ENCODE results near the gene SOWAHA.

Gene SOWAHA

DNA sequence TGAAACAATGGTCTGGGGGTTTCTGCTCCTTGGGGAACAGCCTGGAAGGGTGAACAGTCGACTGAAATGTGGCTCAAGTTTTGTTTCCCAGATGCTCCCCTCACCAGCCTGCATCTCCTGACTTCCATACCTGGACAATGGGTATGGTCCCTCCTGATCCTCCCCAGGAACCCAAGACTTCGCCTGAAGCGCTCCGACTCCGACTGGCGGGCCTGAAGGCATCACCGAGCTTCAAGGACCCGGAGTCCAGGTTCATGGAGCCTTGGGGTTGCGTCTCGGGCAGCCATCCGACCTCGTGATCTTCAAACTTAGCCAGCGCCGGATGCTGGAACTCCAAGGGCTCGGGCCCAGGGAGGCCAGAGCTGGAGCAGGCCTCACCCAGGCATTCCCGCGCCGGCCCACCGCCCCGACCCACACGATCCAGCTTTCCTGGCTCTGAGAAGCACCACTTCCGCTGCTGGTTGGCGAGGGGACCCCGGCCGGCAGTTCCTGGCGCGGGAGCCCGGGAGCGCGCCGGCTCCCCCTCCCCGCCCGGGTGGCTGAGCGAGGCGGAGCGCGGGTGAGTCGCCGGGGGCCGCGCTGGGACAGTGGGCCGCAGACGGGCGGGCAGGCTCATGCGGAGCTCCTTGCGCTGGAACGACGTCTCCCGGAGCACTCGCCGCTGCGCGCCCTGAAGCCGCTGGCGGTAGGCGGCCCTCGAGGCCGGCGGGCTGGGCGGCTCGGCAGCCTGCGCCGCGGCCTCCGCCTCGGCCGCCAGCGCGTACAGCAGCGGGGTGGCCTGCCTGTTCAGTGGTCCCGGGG is 12.1 kb downstream of the SOWAHA start:
- no peak for DNase-seq (ENCODE audit: low read depth in 2 of 3, low spot score in 1 of 3)

DNA sequence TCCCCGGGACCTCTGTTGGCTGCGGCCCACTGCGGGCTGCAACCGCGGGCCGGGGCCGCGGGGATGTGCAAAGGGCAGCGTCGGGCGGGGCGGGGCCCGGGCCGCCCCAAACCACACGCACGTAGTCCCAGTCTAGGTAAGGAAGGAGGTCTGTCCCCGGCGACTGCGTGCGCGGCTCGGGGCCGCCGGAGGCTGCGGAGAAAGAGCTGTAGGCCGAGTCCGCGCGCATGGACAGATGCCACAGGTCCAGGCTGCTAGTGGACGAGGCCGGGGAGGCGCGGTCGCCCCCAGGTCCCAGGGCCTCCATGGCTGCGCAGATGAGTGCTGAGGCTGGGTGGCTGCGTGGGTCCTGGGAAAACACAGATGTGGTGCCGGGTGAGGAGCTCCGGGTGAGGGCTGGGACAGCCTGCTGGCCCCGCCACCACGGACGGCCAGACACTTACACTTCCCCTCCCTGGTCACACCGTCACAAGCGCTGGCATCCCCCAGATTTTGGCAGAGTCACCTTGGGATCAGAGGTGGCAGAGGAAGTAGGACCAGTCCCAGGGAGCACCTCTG is 12.8 kb downstream of the SOWAHA start:
- DNase-seq (ENCODE audit: low read depth in 2 of 3, low spot score in 1 of 3), result no peak

DNA sequence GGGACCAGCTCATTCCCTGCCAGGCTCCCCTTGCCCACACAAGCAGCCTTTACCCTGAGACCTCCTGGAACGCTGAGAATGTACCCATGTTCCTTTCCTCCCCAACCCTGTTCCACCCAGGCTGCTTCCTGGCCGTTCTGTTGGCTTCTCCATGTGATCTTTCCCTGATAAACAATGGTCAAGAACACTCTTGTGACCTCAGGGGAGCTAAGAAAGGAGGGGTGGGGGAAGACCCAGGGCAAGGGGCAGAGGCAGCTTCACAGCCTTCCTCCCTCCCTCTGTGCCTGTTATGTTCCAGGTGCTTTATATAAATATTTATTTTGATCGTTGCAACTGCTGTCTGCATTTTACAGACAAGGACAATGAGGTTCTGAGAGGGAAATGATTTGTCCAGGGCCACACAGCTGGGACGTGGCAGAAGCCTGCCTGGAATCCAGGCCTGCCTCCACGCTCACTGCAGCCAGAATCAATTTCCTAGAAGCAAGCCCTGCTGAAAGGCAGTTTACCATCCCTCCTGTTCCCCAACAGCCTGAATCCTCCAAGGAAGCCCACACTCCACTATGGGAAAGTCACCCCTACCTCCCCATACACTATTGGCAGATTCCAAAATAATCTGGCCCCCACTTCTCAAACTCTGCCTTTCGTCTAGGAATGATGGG is 13.5 kb downstream of the SOWAHA start:
- DNase-seq (ENCODE audit: low read depth in 2 of 3, low spot score in 1 of 3), result no peak

DNA sequence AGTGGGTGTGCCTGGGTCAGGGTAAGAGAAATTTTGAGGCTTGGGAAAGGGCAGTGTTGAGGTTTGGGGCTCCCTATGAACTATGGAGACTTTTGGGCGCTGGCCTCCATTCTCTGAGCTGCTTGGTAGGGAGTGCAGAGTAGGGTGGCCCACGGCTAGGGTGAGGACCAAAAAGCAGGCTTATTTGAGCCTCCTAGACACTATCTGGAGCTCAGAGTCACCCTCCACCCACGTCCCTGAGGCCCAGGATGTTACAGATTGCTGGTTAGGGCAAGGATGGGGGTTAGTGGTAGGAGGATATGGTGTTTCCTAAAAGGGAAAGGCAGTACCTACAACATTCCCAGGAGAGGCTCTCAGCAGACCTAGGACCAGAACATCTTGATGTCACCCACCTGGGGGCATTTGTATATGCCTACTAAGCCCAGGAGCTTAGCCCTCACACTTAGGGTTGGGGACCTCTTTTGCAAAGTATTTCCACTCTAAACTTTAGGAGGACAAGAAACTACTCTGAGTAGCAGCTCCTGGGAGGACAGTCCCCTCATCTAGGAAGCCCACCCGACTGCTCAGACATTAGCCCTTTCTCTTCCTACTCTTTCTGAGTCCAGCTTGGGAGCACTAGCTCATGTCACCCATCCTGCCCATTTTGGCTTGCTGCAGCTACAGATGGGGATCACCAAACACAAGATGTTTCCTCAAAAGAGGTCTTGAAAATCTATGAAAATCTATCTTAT is 15.0 kb downstream of the SOWAHA start:
- no peak for DNase-seq (ENCODE audit: low read depth in 2 of 3, low spot score in 1 of 3)

DNA sequence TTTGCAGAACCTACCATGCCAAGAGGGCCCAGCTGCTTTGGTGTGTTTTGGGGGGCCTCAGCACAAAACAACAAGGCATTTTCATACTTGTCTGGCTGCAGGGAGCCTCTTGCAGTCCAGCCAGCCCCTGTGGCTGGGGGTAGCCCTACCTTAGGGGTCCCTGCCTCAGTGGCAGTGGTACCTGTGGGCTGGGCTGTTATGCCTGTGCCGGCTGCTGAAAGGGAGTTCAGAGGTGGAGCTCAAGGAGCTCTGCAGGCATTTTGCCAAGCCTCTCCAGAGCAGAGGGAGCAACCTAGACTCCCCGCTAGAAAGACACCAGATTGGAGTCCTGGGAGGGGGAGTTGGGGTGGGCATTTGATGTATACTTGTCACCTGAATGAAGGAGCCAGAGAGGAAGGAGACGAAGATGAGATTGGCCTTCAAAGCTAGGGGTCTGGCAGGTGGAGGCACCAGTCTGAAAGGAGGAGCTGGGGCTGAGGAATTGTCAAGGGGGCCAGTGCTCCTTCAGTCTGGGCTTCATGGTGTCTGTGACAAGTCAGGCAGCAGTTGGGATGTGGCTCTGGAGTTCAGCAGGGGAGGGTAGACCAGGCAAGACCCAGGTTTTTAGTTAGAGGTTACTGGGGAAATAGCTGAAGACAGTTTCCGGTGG is 15.9 kb downstream of the SOWAHA start:
- no peak for DNase-seq (ENCODE audit: low read depth in 2 of 3, low spot score in 1 of 3)

DNA sequence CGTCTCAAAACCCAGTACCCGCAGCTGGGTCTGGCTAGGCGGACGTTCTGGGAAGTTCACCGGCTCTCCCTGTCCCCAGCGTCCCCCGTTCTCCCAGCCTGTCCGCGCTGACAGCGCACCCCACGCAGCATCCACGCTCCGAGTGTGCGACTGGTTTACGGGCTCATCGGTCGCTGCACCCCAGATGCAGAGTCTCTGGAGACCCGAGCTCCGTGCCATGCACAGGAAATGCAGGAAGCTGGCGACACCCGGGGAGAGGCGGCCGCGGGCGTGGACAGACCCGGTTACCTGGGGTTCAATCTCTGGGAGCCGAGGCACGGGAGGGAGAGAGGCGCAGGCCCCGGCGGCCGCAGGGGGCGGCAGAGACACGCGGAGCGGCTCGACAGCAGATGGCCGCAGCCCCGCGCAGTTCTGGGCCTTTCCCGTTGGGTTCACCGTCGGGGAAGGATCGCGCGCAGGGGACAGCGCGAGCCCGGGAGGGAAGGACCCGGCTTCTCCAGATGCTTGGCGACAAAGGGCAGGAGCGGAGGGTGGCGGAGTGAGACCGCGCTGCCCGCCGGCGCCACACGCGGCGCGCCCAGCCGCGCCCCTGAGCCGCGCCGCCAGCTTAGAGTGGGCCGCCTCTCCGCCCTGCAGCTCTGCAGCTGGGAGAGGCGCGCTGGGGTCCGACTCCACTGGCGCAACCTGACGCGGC is 16.8 kb downstream of the SOWAHA start:
- DNase-seq (ENCODE audit: low read depth in 2 of 3, low spot score in 1 of 3), result peak; percentile 34 to 67 (median 58)

DNA sequence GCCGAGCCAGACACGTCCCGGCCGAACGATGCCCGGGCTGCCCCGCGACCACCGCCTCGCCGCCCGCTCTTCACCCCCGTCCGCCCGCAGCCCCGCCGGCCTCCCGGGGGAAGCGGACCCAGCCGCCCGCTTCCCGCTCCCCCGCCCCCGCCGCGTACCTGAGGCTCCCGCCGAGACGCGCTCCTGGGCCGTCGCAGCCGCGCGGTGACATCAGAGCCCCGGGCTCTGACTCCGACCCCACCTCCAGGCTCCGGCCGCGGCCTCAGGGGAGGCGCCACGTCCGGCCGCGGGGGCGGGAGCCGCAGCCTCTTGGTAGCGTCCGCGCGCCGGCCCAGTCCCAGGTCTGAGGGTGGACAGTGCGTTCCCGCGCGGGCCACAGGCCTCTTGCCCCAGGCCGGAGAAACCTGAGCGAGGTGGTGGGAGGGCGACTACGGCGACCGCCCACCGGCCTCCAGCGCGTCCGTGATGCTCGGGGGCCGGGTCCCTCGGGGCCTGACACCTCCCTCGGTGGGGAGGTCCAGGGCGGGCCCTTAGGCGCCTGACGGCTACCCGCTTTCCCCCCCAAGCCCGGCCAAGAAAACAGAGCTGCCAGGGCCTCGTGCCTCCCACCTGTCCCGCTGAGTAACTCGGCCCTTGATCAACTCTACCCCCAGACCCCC is 17.5 kb downstream of the SOWAHA start, which contains the start of gene SHROOM1:
Gene SHROOM1 (minus strand): TSS at position 212 of the 659 bp plus-strand sequence. CDS start 4,507 bp downstream, outside the sequence.
- DNase-seq (ENCODE audit: low read depth in 2 of 3, low spot score in 1 of 3), result no peak

DNA sequence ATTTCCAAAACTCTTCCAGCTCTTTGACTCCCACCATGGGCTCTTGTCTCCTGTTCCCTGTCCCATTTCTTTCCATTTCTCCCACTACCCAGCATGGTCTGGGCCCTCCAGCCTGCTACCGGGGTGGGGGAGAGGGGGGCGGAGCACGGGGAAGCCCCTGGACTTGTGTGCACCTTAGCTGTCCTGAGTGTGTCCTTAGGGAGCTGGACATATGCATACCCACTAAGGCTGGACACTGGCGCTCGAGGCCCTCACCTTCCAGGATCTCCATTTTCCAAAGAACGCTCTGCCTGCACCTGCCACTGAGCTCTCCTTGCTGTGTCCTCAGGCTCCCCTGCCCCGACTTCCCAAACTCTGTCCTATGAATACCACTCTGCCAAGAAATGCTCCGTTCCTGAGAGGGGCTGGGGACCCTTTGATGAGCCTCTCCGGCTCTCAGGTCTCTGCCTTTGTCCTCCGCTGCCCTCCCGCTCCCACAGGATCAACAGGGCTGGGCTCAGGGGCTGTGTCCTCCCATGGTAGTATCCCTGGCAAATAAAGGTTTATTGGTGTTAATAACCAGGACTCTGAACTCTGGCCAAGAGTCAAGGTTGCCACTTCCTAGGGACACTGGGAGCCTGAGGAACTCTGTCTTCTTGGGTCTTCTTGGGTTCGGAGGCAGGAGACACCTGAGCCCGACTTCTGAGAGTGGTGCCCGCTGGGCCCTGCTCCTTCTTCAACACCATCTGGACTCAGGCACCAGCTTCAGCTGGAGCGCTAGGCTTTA is 18.2 kb downstream of the SOWAHA start:
- DNase-seq (ENCODE audit: low read depth in 2 of 3, low spot score in 1 of 3), result no peak

DNA sequence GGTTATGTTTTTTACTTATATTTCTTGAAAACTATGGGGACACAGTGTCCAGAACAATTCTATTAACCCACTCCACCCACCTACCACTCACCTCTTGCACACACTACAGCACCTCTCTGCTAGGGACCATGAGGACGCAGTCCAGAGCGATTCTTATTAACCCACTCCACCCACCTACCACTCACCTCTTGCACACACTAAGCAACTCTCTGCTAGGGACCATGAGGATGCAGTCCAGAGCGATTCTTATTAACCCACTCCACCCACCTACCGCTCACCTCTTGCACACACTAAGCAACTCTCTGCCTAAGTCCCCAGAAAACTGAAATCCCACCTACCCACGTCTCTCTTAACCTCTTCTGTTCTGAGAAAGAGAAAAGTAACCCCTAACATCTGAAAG is 19.5 kb downstream of the SOWAHA start:
- DNase-seq (ENCODE audit: low read depth in 2 of 3, low spot score in 1 of 3), result no peak

DNA sequence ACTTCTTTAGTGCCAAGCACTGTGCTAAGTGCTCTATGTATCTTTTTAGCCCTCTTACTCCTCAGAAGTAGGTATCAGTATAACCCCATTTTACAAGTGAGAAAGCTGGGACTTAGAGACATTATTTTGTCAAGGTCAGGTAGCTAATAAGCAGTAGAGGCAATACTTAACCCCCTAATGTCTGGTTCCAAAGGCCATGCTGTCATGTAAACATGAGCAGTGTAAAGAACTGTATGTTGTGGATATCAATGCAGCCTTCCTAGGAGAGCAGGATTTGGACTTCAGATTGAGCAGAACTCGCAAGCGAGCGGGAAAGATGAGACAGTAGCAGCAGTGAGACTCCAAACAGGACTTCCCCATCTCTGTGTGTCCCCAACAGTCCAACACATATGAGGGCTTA is 21.0 kb downstream of the SOWAHA start:
- DNase-seq (ENCODE audit: low read depth in 2 of 3, low spot score in 1 of 3), result no peak

DNA sequence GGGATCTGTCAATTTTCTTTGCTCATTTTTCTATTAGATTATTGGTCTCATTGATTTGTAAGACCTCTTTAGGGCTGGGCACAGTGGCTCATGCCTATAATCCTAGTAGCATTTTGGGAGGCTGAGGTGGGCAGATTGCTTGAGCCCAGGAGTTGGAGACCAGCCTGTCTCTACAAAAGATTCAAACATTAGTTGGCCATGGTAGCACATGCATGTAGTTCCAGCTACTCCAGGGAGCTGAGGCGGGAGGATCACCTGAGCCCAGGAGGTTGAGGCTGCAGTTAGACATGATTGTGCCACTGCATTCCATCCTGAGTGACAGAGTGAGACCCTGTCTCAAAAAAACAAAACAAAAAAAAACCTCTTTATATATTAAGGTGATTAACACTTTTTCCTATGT is 23.8 kb downstream of the SOWAHA start:
- no peak for DNase-seq (ENCODE audit: low read depth in 2 of 3, low spot score in 1 of 3)

DNA sequence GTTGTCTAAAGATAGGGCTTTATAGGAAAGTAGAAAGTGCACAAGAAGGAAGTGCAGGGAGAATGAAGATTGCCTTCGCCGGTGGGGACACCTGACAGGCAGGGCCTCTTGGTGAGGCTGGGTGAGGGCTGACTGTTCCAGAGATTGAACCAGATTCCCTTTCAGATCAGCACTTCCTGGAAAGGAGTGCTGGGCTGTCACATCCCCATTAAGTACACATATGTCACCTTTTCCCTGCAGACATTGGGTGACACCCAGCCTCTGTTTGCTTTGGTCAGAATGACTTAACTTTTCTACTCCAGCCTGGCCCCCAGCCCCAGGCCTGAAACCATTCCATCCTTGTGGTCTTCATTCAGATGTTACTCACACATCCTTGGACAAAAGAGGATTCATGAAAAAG is 24.8 kb downstream of the SOWAHA start:
- no peak for DNase-seq (ENCODE audit: low read depth in 2 of 3, low spot score in 1 of 3)

DNA sequence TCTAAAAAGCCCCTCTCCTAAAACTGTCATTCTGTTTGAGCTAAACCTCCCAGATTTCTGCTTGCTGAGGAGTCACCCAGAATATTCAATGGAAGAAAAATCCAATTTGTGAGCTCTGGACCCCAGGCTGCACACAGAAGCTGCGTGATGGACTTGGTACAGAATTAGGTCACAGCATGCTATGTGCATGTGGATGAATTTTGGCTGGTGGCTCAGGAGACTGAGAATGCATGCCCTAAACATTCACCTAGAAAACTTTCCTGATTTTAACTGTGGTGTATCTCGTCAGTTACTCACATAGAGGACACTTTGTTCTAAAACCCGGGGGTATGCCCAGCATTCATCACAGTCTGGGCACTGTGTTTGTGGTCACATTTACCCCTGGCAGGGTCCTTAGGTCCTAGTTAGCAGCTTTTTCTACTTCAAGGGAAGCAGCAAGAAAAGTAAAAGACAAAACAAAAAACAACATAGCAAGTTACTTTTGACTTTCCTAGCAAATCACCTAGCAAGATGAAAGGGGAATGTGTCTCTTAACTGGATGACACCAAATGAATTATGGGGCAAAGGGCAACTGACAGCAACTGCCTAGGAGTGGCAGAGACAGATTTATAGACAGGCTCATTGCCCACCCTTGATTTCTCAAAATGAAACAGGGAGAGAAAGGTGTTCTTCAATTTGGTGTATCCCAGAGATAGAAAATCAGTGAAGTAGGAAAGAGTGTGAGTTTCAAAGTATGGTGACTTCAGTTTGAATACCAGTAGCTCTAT is 25.6 kb downstream of the SOWAHA start:
- no peak for DNase-seq (ENCODE audit: low read depth in 2 of 3, low spot score in 1 of 3)

DNA sequence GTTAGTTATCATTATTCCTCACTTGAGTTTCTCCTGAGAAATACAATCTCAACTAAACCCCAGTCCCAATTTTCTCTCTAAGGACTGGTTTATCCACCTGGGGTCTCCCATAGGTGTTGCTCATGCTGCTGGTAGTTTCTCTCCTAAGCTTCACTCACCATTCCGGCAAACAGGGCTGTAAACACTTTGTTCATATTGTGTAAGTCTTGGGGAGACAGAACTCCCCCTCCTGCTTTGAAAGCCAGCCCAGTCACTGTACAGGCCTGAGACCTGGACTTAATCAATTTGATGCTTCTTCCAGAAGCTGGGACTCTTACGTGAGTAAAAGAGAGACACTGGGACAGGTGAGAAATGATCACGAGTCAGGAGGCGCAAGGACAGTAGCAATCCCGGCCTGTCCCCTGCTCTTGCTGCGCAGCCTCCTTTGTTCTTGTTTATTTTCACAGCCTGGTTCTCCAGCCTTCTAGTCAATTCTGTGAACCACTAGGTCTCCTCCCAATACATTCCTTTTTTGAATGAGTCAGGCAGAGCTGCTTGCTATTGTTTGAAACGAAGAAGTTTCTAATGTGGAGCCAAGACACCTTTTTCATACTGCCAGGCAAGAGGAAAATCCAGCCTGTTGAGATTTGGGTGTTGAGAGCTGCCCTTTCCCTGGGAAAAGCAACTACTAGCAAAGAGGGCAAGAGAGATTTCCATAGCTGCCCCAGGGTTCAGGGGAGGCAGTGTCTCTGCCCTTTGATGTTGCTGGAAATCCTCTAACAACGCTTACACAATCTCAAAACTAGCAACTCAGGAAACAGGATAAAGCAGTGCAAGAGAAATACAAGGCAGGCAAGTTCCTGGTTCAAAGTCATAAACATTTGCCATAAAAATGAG is 26.6 kb downstream of the SOWAHA start:
- no peak for DNase-seq (ENCODE audit: low read depth in 2 of 3, low spot score in 1 of 3)

DNA sequence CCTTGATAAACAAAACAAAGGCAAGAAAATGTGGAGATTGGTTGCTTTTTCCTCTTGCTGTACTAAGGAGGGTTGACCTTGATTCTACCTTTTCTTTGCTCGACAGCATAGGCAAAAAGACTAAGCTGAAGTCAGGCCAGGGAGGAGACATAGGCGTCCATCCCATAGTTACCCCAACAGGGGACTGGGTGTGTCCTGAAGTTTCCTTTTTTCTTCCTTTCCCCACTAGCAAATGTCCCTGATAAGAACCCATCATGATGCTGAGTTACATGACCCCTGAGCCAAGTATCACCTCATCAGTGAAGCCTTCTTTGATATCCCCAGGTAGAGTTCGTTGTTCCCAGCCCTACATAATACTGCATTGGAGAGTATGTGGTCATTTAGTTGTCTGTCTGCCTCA is 27.2 kb downstream of the SOWAHA start:
- no peak for DNase-seq (ENCODE audit: low read depth in 2 of 3, low spot score in 1 of 3)

DNA sequence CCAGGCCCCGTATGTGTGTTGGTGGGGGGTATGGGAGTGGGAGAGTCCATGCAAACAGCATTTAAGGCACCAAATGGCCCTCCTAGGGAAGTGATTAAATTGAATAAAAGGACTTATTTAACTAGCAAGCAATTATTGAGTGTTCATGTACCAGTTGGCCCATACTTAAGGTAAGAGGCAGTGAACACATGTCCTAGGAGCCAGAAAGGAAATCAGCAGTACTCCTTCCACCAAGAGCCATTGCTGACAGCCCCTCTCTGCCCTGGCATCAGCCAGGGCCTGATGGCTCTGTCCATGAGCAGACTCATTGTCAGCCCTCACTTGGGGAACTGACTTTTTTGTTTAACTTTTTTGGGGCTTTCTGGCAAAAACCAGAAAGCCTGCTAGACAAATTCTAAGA is 27.8 kb downstream of the SOWAHA start:
- no peak for DNase-seq (ENCODE audit: low read depth in 2 of 3, low spot score in 1 of 3)

DNA sequence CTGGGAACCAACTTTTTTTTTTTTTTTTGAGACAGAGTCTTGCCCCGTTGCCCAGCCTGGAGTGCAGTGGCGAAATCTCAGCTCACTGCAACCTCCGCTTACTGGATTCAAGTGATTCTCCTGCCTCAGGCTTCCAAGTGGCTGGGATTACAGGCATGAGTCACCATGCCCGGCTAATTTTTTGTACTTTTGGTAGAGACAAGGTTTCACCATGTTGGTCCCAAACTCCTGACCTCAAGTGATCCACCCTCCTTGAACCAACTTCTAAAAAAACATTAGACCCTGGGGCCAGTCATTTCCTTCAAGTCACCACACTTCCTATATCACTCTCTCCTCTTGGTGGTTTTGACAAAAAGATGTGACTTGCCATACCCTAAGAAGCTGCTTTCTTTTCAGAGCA is 28.2 kb downstream of the SOWAHA start:
- no peak for DNase-seq (ENCODE audit: low read depth in 2 of 3, low spot score in 1 of 3)

DNA sequence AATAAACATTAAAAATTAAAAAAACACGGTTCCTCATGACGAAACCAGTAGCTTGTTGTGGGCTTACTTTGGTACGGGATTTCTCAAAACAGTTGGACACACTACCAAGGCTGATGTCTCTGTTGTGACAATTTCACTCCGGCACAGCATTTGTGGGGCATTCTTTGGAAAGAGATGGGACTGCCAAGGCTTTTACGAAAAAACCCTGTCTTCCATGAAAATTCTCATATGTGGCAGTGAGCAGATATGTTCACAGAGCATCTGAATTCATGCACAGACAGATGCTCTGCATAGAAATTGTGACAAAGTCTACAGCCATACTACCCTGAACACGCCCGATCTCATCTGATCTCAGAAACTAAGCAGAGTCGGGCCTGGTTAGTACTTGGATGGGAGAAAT is 35.2 kb downstream of the SOWAHA start:
- DNase-seq (ENCODE audit: low read depth in 2 of 3, low spot score in 1 of 3), result no peak

Data from stimulated activated CD4-positive, alpha-beta T cell treated with anti-CD3 and anti-CD28 coated beads, Interleukin-12 subunit alpha, Interleukin-12 subunit beta, amount 100 ng/mL, for 48 hours (primary cell).